NCI-H1105 treated with DMSO at 0.1 percent for 48 hours (cell line): ENCODE data around the gene MALRD1.

Experiments used
- DNase-seq: peaks from one replicate; lab custom pipeline; 2025; lab: John Stamatoyannopoulos, UW

MALRD1 gene

DNA sequence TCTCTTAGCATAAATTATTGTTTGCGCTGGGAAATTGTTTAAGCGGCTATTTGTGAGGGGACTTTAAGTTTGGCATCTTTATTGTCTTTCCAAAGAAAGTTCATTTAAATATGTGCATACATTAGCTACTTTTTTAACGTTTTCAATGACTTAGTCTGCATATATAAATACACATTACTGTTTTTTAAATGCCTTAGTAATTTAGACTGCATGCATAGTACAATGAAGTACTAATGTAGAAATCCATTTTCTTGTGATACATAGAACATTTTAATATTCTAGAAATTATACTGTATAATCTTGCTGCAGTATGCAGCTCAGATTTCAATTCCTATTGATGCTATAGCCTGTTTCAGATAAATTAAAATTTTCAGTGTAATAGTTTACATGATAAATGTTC lies 325.4 kb downstream of the MALRD1 start:
- DNase-seq = no peak

DNA sequence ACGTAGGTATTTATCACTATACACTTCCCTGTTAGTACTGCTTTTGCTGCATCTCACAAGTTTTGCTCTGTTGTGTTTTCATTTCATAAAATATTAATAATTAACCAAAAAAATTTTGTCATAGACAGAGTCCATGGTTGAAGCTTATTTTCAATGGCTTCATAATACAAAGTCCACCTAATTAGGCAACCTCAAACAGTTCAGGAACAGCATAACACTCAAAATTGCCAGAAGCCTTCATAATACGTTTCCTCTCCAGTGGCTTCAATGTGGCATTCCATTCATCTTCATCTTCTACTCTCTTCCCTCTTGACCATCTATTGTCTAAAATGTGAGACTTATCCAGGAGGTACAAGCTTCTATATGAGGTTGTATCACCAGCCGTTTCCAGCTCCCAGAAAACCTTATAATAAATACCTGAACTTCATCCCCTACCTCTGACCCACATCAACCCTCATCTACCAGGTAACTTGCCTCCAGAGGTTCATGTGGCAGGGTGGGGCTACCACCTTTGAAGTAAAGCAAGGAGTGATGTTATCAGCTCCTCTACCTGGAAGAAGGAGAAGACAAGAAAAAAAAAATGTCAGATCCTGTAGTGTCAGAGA lies 337.3 kb downstream of the MALRD1 start:
- DNase-seq = no peak

DNA sequence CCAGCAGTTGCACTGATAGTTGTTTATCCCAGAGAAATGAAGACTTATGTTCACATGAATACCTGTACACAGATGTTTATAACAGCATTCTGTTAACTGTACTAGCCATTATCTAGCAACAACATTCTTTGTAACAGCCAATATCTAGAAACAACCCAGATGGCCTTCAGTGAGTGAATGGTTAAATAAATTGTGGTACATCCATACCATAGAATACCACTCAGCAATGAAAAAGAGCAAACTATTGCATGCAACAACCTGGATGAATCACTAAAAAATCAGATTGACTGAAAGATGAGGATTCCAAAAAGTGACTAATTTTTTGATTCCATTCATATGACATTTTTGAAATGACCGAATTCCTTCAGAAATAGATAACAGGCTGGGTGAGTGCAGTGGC lies 360.3 kb downstream of the MALRD1 start:
- DNase-seq = no peak

DNA sequence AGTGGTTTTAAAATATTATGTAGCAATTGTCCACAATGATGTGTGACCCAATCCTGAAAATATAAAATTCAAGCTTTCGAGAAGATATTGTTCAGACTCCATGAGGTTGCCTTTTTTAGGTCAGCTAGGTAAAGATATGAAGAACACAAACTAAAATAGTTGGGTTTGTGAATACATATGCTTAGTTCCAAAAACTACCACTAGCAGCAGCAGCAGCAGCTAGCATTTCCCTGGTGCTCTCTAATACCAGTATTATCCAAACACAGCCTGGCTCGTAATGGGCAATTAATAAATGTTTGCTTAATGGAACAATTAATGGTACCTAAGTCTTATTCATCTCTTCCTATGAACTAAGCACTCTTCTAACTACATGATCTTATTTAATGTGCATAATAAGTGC lies 362.5 kb downstream of the MALRD1 start:
- no peak for DNase-seq

DNA sequence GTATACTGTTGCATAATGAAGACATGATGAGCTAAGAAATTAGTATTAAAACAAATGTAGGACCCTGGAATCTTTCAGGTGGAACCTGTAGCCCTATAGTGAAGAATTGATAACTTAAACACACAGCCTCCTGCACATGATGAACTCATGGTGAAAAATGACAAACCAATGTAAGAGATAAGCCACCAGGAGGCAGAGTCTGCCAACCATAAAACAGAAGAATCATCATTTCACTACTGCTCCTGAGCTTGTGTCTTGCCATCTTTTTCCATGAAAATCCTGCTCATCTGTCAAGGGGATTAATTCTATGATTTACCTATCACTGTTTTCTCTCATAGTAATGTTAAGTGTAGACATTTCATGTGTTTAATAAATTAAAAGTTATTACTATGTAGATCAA lies 363.9 kb downstream of the MALRD1 start:
- DNase-seq = no peak

DNA sequence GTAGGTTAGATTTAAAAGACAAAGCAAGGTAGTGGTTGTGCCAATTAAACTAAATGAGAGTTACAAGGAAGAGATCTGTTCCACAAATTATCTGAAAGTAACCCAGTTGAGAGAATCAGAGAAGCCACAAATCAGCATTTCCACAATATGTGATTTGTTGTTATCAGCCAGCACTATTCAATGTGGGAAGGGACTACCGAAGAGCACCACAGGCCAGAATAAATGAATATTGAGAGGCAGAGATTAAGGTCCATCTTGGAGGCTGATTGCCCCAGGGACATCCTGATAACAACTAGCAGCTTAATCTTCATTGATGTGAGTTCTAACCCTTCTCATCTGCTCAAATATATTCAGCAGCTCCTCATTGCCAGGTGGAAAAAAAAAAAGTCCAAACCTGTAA lies 367.6 kb downstream of the MALRD1 start:
- no peak for DNase-seq

DNA sequence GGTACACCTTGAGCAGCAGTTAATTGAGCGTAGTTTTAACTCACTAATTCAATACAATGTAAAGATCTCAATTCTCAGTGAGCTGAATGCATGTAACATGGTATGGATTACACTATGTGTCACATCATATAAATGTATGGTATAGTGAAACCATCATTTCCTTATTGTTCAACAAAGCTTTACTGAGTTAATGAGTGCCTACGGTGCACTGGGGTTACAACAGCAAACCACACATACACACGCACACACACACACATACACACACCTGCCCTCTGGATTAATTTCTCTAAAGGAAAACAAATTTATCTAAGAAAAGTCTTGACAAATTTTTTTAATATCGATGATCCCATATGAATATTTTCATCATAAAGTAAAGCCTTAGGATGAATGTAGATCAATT lies 369.1 kb downstream of the MALRD1 start:
- no peak for DNase-seq

DNA sequence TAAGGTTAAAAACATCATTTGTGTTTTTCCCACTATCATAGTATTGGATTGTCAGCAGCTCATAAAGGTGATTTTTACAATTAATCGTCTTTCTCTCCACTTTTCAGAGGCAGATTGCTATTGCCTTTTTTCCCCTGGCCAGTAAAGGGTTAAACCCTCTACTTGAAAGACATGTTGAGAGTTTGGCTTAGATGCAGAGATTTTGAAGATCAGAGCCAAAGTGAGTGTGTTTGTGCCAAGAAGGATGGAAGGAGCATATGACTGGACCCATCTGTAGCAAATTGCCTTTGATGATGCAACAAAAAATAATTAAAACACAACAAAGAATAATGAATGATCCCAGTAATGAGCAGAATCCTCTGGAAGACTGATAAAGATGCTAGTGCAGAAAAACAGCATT lies 373.1 kb downstream of the MALRD1 start:
- no peak for DNase-seq

DNA sequence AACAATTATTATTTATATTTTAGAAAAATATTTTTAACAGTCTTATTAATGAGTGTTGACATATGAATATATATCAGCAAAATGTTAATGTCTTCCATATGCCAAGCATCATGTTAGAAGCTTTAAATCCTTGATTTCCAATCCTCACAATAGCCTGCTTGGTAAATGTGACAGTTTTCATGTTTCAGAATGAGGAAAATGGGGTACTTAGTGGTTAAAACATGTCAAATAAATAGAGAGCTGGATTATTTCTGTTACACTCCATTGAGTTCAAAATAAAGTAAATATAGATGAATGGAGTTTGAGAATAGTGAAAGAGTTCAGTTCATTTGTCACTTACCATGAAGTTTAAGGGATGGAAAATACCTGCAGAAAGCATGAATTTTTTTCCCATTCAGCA lies 377.4 kb downstream of the MALRD1 start:
- DNase-seq = no peak

DNA sequence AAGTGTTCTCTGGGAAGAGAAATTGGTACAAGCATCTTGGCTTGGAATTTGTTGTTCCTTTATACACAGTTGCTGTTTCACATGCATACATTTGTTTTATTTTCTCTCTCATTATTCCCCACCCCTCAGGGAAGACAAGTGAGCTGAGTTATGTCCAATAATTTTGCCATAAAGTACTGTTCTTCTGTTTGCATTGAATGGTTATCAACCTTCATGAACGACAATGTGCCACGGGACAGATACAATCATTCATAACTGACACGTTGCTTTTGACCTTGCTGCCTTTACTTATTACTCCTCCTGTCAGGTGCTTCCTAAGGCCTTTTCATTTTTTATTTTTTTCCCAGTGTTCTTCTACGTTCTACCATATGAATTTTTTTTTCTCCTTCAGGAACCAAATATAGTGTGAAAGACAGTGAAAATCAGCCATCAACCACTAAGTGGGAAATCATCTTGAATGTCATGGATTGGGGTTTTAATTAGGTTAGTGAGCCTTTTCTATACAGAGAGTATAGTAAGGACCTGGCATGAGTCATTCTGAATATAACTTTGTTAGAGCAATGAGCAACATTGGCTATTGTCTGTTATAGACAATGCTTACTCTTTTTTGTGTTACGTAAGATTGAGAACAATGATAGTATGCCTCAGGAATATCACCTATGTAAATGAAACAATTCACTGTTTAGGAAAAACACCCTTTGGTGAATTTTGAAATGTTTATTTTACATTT lies 383.2 kb downstream of the MALRD1 start:
- DNase-seq = no peak

DNA sequence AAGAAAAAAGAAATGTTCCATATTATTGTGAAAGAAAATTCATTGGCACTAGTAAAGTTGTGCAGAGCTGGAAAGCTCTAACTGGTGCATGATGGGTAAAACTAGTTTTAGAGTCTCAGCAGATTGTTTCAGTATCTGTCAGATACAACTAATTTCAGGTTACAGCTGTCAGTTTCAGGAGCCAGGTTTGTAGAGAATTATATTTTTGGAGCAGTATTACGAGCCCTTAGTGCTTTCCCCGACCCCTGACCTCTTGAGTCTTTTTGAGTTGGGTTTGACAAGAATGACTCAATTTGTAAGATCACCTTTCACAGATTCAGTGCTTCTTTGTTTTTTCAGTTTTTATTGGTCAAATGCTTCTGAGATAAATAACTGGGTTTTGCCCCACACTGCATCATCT lies 401.3 kb downstream of the MALRD1 start:
- no peak for DNase-seq

DNA sequence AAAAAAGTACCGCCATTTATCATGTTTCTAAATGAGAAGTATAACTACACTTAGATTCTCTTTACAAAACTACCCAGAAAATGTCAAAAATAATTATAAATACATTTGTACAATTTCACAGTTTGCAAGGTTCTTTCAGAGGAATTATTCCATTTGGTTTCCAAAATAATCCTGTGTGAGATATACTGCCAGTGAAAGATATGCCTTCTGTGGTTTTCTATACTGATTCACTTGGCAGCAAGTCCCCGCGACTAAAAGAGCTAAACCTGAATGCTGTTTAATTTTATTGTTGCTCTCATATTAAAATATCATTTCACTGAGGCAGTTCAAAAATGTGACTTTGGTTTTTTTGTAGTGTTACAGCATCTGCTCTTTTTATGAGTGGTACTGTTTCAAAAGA lies 402.8 kb downstream of the MALRD1 start:
- no peak for DNase-seq

DNA sequence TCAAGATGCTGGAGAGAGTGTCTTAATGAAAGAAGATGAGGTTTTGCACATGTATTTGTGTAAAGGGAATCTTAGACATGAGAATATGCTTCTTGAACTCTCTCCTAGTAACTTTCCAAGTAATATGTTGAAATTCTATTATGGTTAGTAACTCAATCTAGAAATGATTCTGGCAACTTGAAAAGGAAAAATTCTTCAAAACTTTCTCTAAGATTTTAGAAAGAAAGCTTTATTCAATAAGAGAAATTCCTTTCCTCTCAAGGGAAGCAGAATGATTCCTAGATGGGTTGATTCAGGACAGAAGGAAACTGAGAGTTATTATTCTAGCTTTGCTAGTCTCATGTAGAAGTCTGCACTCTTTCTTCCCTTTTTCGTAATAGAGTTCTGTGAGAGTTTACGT lies 403.3 kb downstream of the MALRD1 start:
- DNase-seq = no peak

DNA sequence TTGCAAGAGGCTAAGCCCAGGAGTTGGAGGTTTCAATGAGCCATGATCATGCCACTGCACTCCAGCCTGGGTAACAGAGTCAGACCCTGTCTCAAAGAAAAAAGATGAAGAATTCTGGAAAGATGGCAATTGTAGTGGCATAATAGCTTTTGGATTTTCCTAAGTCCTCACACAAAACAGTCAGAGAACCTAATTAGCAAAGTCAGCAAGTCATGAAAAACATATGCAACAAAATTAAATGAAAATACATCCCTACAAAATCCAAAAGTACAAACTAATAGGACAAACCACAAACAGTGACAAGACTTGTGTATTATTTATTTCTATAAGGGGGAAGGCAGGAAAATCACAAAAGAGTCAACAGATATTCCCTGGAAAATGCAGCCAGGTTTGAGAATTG lies 405.4 kb downstream of the MALRD1 start:
- DNase-seq = no peak

DNA sequence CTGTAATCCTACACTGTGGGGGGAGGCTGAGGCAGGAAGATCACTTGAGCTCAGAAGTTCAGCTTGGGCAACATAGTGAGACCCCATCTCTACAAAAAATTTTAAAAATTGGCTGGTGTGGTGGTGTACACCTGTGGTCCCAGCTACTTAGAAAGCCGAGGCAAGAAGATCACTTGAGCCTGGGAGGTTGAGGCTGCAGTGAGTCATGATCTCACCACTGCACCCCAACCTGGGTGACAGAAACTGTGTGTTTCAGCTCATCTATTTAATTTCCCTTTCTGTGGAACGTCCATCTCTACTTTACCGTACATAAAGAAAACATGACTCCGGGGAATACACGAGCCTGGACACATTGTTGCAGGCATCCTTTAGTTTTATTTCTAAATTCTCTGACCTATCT lies 413.0 kb downstream of the MALRD1 start:
- no peak for DNase-seq

DNA sequence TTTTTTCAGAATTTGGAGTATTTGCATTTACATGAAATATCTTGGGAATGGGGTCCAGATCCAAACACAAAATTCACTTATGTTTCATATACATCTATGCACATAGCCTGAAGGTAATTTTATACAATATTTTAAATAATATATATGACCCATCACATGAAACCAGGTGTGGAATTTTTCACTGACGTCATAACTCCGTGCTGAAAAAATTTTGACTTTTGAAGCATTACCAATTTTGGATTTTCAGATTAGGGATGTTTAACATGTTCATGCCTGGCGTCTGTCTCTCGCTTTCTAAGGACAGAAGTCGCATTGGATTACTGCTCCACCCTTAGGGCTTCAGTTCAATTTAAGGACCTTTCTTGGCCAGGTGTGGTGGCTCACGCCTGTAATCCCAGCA lies 418.1 kb downstream of the MALRD1 start:
- DNase-seq = no peak

DNA sequence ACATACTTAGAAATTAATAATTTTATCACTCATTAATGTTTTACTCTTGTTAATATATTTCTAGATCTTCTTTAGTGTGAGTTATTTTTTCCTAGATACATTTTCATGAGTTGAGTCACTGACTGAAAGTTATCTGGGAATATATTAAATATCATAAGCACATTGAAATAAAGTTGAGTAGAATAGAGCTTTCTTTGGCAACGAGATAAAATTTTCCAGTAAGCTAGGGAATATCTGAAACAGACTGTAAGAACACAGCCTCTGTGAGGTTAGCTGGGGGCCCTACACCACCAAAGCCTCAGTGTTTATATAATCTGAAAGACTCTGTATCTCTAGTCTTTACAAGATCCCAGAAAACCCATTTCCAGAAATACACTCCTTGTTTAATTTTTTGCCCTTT lies 419.8 kb downstream of the MALRD1 start:
- no peak for DNase-seq

DNA sequence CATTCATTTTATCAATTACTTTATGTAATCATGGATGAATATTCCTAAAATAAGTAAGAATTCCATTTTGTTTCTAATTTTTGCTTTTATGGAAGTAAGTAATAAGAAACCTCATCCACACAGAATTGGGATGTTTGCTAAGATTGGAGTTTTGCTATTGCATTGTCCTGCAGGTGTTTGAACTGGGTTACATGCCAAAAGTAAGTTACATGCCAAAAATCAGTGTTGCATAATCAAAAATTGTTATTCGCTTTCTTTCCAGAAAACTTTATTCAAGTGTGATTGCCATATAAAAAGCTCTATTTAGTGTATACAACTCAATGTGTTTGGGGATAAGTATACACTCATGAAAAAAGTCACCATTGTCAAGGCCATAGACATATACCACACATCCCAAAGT lies 420.9 kb downstream of the MALRD1 start:
- no peak for DNase-seq

DNA sequence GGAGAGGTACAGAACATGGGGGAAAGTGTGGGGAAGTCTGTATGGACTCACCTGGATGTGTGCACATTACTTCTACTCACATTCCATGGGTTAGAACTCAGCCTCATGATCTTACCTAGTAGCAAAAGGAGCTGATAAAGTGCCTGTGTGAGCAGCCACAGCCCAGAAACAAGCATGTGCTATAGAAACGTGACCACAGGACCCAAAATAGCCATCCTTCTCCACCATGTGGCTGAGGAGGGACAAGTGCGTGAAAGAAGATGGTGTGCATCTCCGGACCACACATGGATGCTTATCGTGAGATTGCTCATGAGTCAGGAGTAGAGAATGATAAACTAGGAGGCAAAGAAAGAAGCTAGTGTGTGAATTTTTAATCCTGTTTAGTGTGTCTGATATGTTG lies 431.3 kb downstream of the MALRD1 start:
- DNase-seq = no peak

DNA sequence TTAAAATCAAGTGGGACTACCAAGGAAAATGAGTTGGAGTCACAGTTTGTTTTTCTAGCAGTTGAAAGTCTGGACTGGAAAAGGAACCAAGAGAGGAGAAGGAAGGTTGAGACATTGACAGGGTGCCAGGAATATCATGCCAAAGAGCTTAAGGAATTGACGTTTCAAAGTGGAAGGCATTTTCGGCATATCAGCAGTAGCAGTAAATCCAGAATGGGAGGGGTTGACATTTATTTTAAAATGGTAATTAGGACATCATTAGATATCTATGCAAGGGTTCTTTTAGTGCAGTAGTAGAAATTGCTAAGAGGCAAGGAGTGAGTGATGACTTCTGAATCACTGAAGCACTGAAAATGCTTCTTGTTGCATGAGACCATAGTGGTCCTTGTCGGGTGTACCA lies 431.8 kb downstream of the MALRD1 start:
- DNase-seq = no peak

DNA sequence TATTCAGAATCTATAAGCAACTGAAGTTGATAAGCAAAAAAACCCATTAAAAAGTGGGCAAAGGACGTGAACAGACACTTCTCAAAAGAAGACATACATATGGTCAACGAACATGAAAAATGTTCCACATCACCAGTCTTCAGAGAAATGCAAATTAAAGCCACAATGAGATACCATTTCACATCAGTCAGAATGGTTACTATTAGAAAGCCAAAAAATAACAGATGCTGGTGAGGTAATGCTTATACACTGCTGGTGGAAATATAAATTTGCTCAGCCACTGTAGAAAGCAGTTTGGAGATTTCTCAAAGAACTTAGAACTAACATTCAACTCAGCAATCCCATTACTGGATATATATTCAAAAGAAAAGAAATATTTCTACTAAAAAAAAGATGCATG lies 434.8 kb downstream of the MALRD1 start:
- DNase-seq = no peak

DNA sequence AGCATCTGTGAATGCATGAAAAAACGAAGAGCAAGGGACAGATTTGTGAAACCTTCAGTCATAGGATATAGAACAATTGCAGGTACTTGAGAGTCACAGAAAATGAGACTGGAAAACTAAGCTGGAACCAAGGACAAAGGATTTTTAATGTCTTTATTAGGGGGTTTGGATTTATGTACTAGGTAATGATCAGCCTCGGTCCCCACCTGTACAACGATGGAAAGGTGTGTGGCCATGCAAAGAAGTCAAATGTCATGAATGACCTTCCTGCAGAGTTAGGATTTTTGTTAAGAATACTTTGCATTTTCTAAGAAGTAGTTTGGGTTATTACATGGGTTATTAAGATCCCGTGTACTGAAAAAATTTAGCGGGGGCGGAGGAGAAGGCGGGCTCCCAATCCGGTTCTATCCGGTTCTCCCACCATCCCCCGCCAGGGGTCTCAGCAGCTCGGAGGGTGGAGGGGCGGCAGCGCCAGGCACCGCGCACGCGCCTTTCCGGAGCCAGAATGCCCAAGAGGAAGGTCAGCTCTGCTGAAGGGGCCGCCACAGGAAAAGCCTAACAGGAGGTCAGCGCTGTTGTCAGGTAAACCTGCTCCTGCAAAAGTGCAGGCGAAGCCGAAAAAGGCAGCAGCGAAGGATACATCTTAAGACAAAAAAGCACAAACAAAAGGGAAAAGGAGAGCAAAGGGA lies 440.1 kb downstream of the MALRD1 start:
- DNase-seq = no peak

DNA sequence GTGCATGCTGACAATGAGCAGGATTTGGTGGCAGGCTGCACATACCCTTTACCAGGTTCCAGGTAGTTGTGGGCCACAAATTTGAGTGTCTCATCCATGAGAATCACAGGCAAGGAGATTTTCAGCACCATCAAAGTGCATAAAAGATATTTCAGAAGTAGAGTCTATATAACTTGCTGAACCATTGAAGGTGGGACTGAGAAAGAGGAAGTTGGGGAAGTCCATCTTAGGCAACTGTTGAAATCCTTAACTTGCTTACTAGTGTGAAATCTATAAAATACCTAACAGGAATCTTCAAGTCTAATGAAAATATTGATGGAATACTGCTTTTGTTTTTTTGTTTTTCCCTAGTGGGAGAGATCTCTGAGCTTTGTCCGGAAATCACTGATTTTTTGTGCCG lies 442.6 kb downstream of the MALRD1 start:
- DNase-seq = no peak

DNA sequence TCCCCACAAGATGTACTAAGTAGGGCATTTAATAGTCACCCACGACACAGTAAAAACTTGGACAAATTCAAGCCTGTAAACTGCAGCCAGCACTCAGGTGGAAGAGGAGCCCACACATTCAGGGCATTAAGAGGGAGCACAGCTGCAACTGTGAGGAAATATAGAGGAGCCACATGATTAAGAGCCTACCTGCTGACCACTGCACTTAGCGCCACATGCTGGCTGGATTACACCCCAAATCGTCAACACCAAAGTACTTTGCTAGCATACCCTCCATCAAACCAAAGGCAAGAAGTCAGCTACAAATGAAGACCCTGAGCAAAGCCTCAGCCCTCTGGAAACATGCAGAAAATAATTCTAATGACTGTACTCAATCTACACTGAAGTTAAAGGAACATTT lies 445.3 kb downstream of the MALRD1 start:
- DNase-seq = no peak
